Ishikawa (cell line): ENCODE data around the gene PSMD5.

ENCODE experiments used
- CEBPB ChIP-seq: IDR thresholded peaks from 2 replicates; pipeline ENCODE4 v1.6.1; 2012
- CREB1 ChIP-seq: IDR thresholded peaks from 2 replicates; pipeline ENCODE4 v1.6.1; 2012; ENCODE audit warnings: low read depth
- EGR1 ChIP-seq: IDR thresholded peaks from 2 replicates; pipeline ENCODE4 v1.6.1; 2012
- EP300 ChIP-seq: IDR thresholded peaks from 2 replicates; pipeline ENCODE4 v1.6.1; 2012; ENCODE audit warnings: borderline replicate concordance
- FOXM1 ChIP-seq: IDR thresholded peaks from 2 replicates; pipeline ENCODE4 v1.6.1; 2012; ENCODE audit warnings: low read depth, borderline replicate concordance
- MAX ChIP-seq: IDR thresholded peaks from 2 replicates; pipeline ENCODE4 v1.6.1; 2012
- NFIC ChIP-seq: IDR thresholded peaks from 2 replicates; pipeline ENCODE4 v1.6.1; 2012
- RAD21 ChIP-seq: IDR thresholded peaks from 2 replicates; pipeline ENCODE4 v1.6.1; 2012; ENCODE audit warnings: low read depth
- REST ChIP-seq: IDR thresholded peaks from 2 replicates; pipeline ENCODE4 v1.6.1; 2012; ENCODE audit warnings: low read depth, mild to moderate bottlenecking
- TAF1 ChIP-seq: IDR thresholded peaks from 2 replicates; pipeline ENCODE4 v1.6.1; 2012; ENCODE audit warnings: low read depth, mild to moderate bottlenecking
- TCF12 ChIP-seq: IDR thresholded peaks from 2 replicates; pipeline ENCODE4 v1.6.1; 2012; ENCODE audit warnings: low read depth
- TEAD4 ChIP-seq: IDR thresholded peaks from 2 replicates; pipeline ENCODE4 v1.6.1; 2012
- USF1 ChIP-seq: IDR thresholded peaks from 2 replicates; pipeline ENCODE4 v1.6.1; 2012
- YY1 ChIP-seq: IDR thresholded peaks from 2 replicates; pipeline ENCODE4 v1.6.1; 2012; ENCODE audit warnings: low read depth
- ZBTB7A ChIP-seq: IDR thresholded peaks from 2 replicates; pipeline ENCODE4 v1.6.1; 2012; ENCODE audit warnings: low read depth

PSMD5 gene

GRCh38 chr9:120859361-120859760, 16.6 kb upstream of the PSMD5 start:
- no peak for TF ChIP-seq EP300
- no peak for TF ChIP-seq TCF12
- TF ChIP-seq FOXM1: no peak

GRCh38 chr9:120857902-120858301, 15.2 kb upstream of the PSMD5 start:
- TF ChIP-seq EGR1 (no peak), YY1 (no peak), EP300 (no peak), FOXM1 (no peak), NFIC (no peak), TCF12 (no peak), CREB1 (no peak), RAD21 (no peak), TEAD4 (no peak), REST (no peak)

- no peak for TF ChIP-seq CREB1
- no peak for TF ChIP-seq EGR1
- no peak for TF ChIP-seq TCF12
- TF ChIP-seq TAF1: no peak
- no peak for TF ChIP-seq USF1
- TF ChIP-seq FOXM1: no peak
- TF ChIP-seq NFIC: no peak
- no peak for TF ChIP-seq RAD21
- no peak for TF ChIP-seq EP300
- TF ChIP-seq MAX: no peak
- TF ChIP-seq ZBTB7A: no peak
- no peak for TF ChIP-seq REST
- no peak for TF ChIP-seq CEBPB
- TF ChIP-seq YY1: no peak
- TF ChIP-seq TEAD4: no peak
These were observed 14.8 kb upstream of the PSMD5 start for GRCh38 chr9:120857481-120857880.

GRCh38 chr9:120856700-120857099, 14.0 kb upstream of the PSMD5 start:
- TF ChIP-seq ZBTB7A: no peak

GRCh38 chr9:120855827-120856670, 13.3 kb upstream of the PSMD5 start:
- TF ChIP-seq FOXM1 (no peak), USF1 (no peak), TEAD4 (no peak), CEBPB (no peak), ZBTB7A (no peak), TCF12 (no peak), TAF1 (no peak)

GRCh38 chr9:120854596-120855327, 12.0 kb upstream of the PSMD5 start:
- no peak for TF ChIP-seq ZBTB7A
- TF ChIP-seq REST: no peak
- no peak for TF ChIP-seq USF1
- TF ChIP-seq CEBPB: no peak
- TF ChIP-seq YY1: no peak
- no peak for TF ChIP-seq EP300
- TF ChIP-seq CREB1: no peak
- no peak for TF ChIP-seq EGR1
- TF ChIP-seq NFIC: no peak
- TF ChIP-seq RAD21: no peak
- no peak for TF ChIP-seq TAF1
- TF ChIP-seq FOXM1: no peak
- TF ChIP-seq TCF12: no peak
- no peak for TF ChIP-seq MAX
- no peak for TF ChIP-seq TEAD4
